ENCODE data around the gene ABHD1. TPM values are rescaled to one million over a fixed set of nuclear protein-coding genes. Genes with fewer than 3 reads are reported as not detected.

ABHD1 gene
- total and polyA plus RNA-seq, 2 donors (not counting 3 experiments of a cell fraction or from before 2014, with no cell fraction given), result 0.07 TPM; not detected in 1

GRCh38 chr2:27171351-27171848, 47.8 kb downstream of the ABHD1 start:
- dilution Hi-C loops (cut with MboI; ENCODE audit: extremely low pct_ligation_motif_present, low sequenced_read_pairs), result no loop called here
- no peaks in the 10 kb centered on the region for H3K9me3 ChIP-seq (replicated peaks; ENCODE audit: control insufficient read depth, insufficient read depth, low read length)
- ChIA-PET POLR2A (no interaction called here), CTCF (interaction anchor here (1.0 to 3.7 kb wide), 6 partner anchors 12 to 108 kb away, joined by 3 to 38 read pairs (median 14); no protein-coding TSS in a partner anchor)
- H4K20me1 ChIP-seq (replicated peaks; ENCODE audit: control insufficient read depth, extremely low read depth, insufficient read depth, low read length), result no peaks in the 10 kb centered on the region
- H3K27ac ChIP-seq (ENCODE audit: insufficient read depth, low read depth, low read length), result no peak overlapping the region
- H3K9me1 ChIP-seq (replicated peaks; ENCODE audit: control insufficient read depth, extremely low read depth, insufficient read depth, low read length), result no peaks in the 10 kb centered on the region
- H3K9ac ChIP-seq (replicated peaks; ENCODE audit: extremely low read depth, insufficient read depth, low read length), result no peak overlapping the region
- peaks cover 24 to 34% of the 10 kb centered on the region in 2 experiments for H3K27me3 ChIP-seq (ENCODE audit: control insufficient read depth in 2 of 2, insufficient read depth in 2 of 2, low read length in 2 of 2)
- no peaks in the 10 kb centered on the region for H3K79me2 ChIP-seq (ENCODE audit: control insufficient read depth, insufficient read depth, low read length)
- TF ChIP-seq, protein P1, sequence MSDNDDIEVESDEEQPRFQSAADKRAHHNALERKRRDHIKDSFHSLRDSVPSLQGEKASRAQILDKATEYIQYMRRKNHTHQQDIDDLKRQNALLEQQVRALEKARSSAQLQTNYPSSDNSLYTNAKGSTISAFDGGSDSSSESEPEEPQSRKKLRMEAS (IDR thresholded peaks at IDR 0.05; ENCODE audit: insufficient read depth, insufficient read length), result no peak
- TF ChIP-seq MYC (IDR thresholded peaks at IDR 0.05; ENCODE audit: low read depth, low read length) (no peak), GATA2 (IDR thresholded peaks at IDR 0.05; ENCODE audit: insufficient read depth, insufficient read length, low read depth, low read length) (no peak), POLR2AphosphoS5 (IDR thresholded peaks at IDR 0.05; ENCODE audit: insufficient read depth, low read depth, low read length) (no peak), CTCF (IDR thresholded peaks at IDR 0.05; ENCODE audit: extremely low read depth in 1 of 2, insufficient read depth in 1 of 2, low read depth in 1 of 2, low read length in 2 of 2) (no peak), JUN (IDR thresholded peaks at IDR 0.05; ENCODE audit: borderline replicate concordance, insufficient read depth, insufficient read length, low read depth) (no peak), POLR2A (IDR thresholded peaks at IDR 0.05; ENCODE audit: low read depth, low read length) (no peak)
- FAIRE-seq, result no peak
- no peak overlapping the region for H3K4me2 ChIP-seq (ENCODE audit: insufficient read depth, low read length)
- no peak for DNase-seq (ENCODE audit: low read depth, low spot score)
- H3K4me3 ChIP-seq (replicated peaks in 1 of 3; ENCODE audit: insufficient read depth in 1 of 3, low read depth in 1 of 3, low read length in 3 of 3), result no peak overlapping the region
- no TSS peak for BruUV-seq (replicated peaks)
- H3K4me1 ChIP-seq (ENCODE audit: control insufficient read depth, extremely low read depth, insufficient read depth, low read length), result no peaks in the 10 kb centered on the region
- intact Hi-C loops (cut with micrococcal nuclease), result loop anchor here (5.0 kb wide), 1 partner anchor 74 kb away; no protein-coding TSS in a partner anchor
- no peaks in the 10 kb centered on the region for H3K36me3 ChIP-seq (ENCODE audit: control insufficient read depth in 2 of 2, extremely low read depth in 1 of 2, insufficient read depth in 2 of 2, low read length in 2 of 2)
- H2AFZ ChIP-seq (ENCODE audit: low read depth, low read length), result no peak overlapping the region

All from endothelial cell of umbilical vein (primary cell).